GM18867 (cell line): Measurements from ENCODE around the gene AQP1.

ENCODE experiments used
- ATAC-seq: cut with Tn5 transposase; IDR thresholded peaks from one replicate; pipeline ENCODE4 v1.9.1; 2021; ENCODE audit warnings: mild to moderate bottlenecking, moderate library complexity; ENCODE audit not compliant: unreplicated experiment

Gene AQP1

GRCh38 chr7:30905078-30906012 is 6.3 kb upstream of the AQP1 start:
- no peak for ATAC-seq

GRCh38 chr7:30906014-30906413 is 5.6 kb upstream of the AQP1 start:
- ATAC-seq = no peak

GRCh38 chr7:30906515-30907240 is 5.0 kb upstream of the AQP1 start:
- no peak for ATAC-seq

GRCh38 chr7:30907527-30908267 is 4.0 kb upstream of the AQP1 start:
- ATAC-seq = no peak

GRCh38 chr7:30908681-30909080 is 3.0 kb upstream of the AQP1 start:
- ATAC-seq = no peak

- no peak for ATAC-seq
Measured at GRCh38 chr7:30909431-30909830, 2.2 kb upstream of the AQP1 start.

GRCh38 chr7:30910411-30911073 is 1.1 kb upstream of the AQP1 start:
- ATAC-seq = no peak

- no peak for ATAC-seq
Measured at GRCh38 chr7:30911133-30911532, 520 bp upstream of the AQP1 start.

- ATAC-seq = no peak
Measured at GRCh38 chr7:30912021-30912730, 523 bp downstream of the AQP1 start.

- no peak for ATAC-seq
Measured at GRCh38 chr7:30912731-30912985, 1.0 kb downstream of the AQP1 start.

- no peak for ATAC-seq
Measured at GRCh38 chr7:30912986-30913811, 1.5 kb downstream of the AQP1 start.

- ATAC-seq = no peak
Measured at GRCh38 chr7:30913821-30914515, 2.3 kb downstream of the AQP1 start.

- ATAC-seq = no peak
Measured at GRCh38 chr7:30914596-30914995, 2.9 kb downstream of the AQP1 start.

- ATAC-seq = no peak
Measured at GRCh38 chr7:30915005-30915601, 3.5 kb downstream of the AQP1 start.

GRCh38 chr7:30915751-30916150 is 4.1 kb downstream of the AQP1 start:
- ATAC-seq = no peak

GRCh38 chr7:30916255-30916654 is 4.6 kb downstream of the AQP1 start:
- ATAC-seq = no peak

GRCh38 chr7:30916767-30917166 is 5.1 kb downstream of the AQP1 start:
- ATAC-seq = no peak

GRCh38 chr7:30917216-30917893 is 5.7 kb downstream of the AQP1 start:
- ATAC-seq = no peak
